Psoas muscle (tissue), 8 donors: ENCODE data around the gene IRF7. TPM values are rescaled to one million over a fixed set of nuclear protein-coding genes. Genes with fewer than 3 reads are reported as not detected.
"Not testable (repeated sequence)": the region's sequence is repeated elsewhere in the genome, so short reads cannot be mapped to it uniquely, and the experiment has no call there.

Experiments used
- ATAC-seq, 4 donors: fragments of 200-7000 bp; cut with Tn5 transposase; one replicate each; pipeline ENCODE4 v1.9.1; 2020; ENCODE audit warnings: moderate library complexity in 3 of 4, mild to moderate bottlenecking in 2 of 4
- DNase-seq, 2 donors: peaks; one replicate each; pipeline ENCODE4 v3.0.0-alpha.2; 2020
- H3K27ac ChIP-seq: fragments of 200-600 bp; one replicate; pipeline ENCODE4 v1.8.0; 2022
- H3K27me3 ChIP-seq, 3 donors: fragments of 200-600 bp in 1 of 3; one replicate each; pipeline versions ENCODE4 v1.6.1 to v1.8.0; 2013 to 2022; ENCODE audit warnings: low read length in 2 of 3, mild to moderate bottlenecking in 2 of 3, moderate library complexity in 1 of 3; ENCODE audit not compliant: insufficient read depth in 3 of 3
- H3K36me3 ChIP-seq, 2 donors: fragments of 200-600 bp in 1 of 2; one replicate each; pipeline versions ENCODE4 v1.6.1 to v1.8.0; 2013 to 2022; ENCODE audit warnings: low read depth in 1 of 2, mild to moderate bottlenecking in 1 of 2, moderate library complexity in 1 of 2; ENCODE audit not compliant: insufficient read depth in 1 of 2
- H3K4me1 ChIP-seq: fragments of 200-600 bp; one replicate; pipeline ENCODE4 v1.8.0; 2022
- H3K4me3 ChIP-seq: fragments of 200-600 bp; one replicate; pipeline ENCODE4 v1.8.0; 2022; ENCODE audit warnings: mild to moderate bottlenecking
- H3K9me3 ChIP-seq: fragments of 200-600 bp; one replicate; pipeline ENCODE4 v1.8.0; 2022
- CTCF ChIP-seq: fragments of 200-600 bp; IDR thresholded peaks from one replicate; pipeline ENCODE4 v1.8.0; 2022; ENCODE audit warnings: antibody characterized with exemption
- WGBS, 3 donors: extraction: QIAGEN DNeasy Blood & Tissue Kit; methylation state at CpG; one replicate each; pipeline versions ENCODE4 v1.1.6 to v1.1.7; 2013; 5-methylcytosine and 5-hydroxymethylcytosine counted together
- intact Hi-C, 2 donors: fragments of 100-400 bp; cut with DNase I; formaldehyde crosslinking; loops; one replicate each; pipeline versions ENCODE4 v1.11.0 to v1.14.2; 2022
- polyA plus RNA-seq, 3 donors: library from polyadenylated mRNA; stranded (reverse); fragments of 200-250 nt; gene quantifications; one replicate each; pipeline ENCODE4 v1.2.3, GENCODE V29; 2013
- total RNA-seq, 4 donors: library from RNA; stranded (reverse); fragmentation: NEBNext Ultra II Directional in 2 of 4; extraction: Animal tissue kit (Norgen Biotek cat#: 25700) in 2 of 4; gene quantifications; one replicate each; pipeline versions ENCODE4 v1.2.1 to v1.2.4, GENCODE V29; 2021 to 2023
- donor health status: healthy with polysubstance abuse.
- donor health status: DM: no; HTN: no; CAD: no; lungs with moderate emphysema.
- donor health status: Bipolar disorder and iron deficiency.
- donor health status: healthy.
- donor health status: DM: yes; HTN: yes; CAD: no.
- donor health status: DM: no; HTN: no; CAD: no.
- donor health status: DM: no; HTN: no; CAD: no.
- donor health status: DM: yes; HTN: yes; CAD: no.

IRF7 gene
- total and polyA plus RNA-seq, 7 donors = 7.5 to 23.1 (median 12.9) TPM

- intact Hi-C loops = no loop called here
- 92 to 93% (median 92%) methylated on average over 30 of the region's 30 CpGs for WGBS, 3 donors
These were observed 39.4 kb upstream of the IRF7 start for GRCh38 chr11:655036-655726.

DNA sequence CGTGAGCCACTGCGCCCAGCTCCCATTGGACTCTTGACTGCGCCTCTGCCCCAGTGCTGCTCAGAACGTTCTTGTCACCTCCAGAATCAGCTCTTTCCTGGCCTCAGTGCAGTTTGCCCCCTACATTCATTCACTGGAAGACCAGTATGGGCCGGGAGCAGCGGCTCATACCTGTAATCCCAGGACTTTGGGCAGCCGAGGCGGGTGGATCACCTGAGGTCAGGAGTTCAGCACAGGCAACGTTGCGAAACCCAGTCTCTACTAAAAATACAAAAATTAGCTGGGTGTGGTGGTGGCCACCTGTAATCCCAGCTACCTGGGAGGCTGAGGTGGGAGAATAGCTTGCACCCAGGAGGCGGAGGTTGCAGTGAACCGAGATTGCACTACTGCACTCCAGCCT is 38.7 kb upstream of the IRF7 start:
- peaks cover 0 to 48% of the 10 kb centered on the region in 2 donors for H3K36me3 ChIP-seq
- H3K9me3 ChIP-seq, H3K27ac ChIP-seq, DNase-seq, H3K4me1 ChIP-seq, intact Hi-C loops, ATAC-seq, H3K27me3 ChIP-seq, H3K4me3 ChIP-seq: not testable (repeated sequence)
- 93% methylated on average over 12 of the region's 12 CpGs for WGBS, 3 donors

More at GRCh38 chr11:655036-655726, 39.4 kb upstream of the IRF7 start:
- no peaks in the 10 kb centered on the region for H3K4me1 ChIP-seq
- DNase-seq (no peak), ATAC-seq (no peak)
- H3K27ac ChIP-seq = no peak overlapping the region
- H3K9me3 ChIP-seq = no peaks in the 10 kb centered on the region
- H3K36me3 ChIP-seq = peaks cover 0 to 54% of the 10 kb centered on the region in 2 donors
- H3K4me3 ChIP-seq = no peak overlapping the region
- no peak for TF ChIP-seq CTCF
- no peaks in the 10 kb centered on the region for H3K27me3 ChIP-seq

GRCh38 chr11:653837-654236 is 38.1 kb upstream of the IRF7 start:
- H3K36me3 ChIP-seq = peaks cover 0 to 42% of the 10 kb centered on the region in 2 donors

DNA sequence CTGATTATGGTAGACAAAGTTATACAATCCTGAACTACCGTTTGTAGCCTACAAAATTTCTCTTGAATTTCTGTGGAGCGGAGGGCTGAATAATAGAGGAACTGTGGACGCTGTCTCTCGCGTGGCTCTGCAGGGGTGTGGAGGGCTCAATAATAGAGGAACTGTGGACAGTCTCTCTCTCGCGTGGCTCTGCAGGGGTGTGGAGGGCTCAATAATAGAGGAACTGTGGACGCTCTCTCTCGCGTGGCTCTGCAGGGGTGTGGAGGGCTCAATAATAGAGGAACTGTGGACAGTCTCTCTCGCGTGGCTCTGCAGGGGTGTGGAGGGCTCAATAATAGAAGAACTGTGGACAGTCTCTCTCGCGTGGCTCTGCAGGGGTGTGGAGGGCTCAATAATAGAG is 37.4 kb upstream of the IRF7 start:
- H3K4me3 ChIP-seq, ATAC-seq, intact Hi-C loops, H3K4me1 ChIP-seq, DNase-seq, H3K9me3 ChIP-seq, H3K27ac ChIP-seq, H3K27me3 ChIP-seq: not testable (repeated sequence)
- 87 to 92% (median 89%) methylated on average over 14 of the region's 14 CpGs for WGBS, 3 donors
- peaks cover 0 to 35% of the 10 kb centered on the region in 2 donors for H3K36me3 ChIP-seq

More at GRCh38 chr11:653837-654236, 38.1 kb upstream of the IRF7 start:
- ATAC-seq (no peak), DNase-seq (no peak)
- WGBS, 3 donors = 86 to 95% (median 93%) methylated on average over 15 of the region's 15 CpGs
- Histone ChIP-seq H3K4me3 (no peak overlapping the region), H3K27ac (no peak overlapping the region), H3K4me1 (no peaks in the 10 kb centered on the region), H3K9me3 (no peaks in the 10 kb centered on the region), H3K27me3 (no peaks in the 10 kb centered on the region)
- intact Hi-C loops = no loop called here
- no peak for TF ChIP-seq CTCF

DNA sequence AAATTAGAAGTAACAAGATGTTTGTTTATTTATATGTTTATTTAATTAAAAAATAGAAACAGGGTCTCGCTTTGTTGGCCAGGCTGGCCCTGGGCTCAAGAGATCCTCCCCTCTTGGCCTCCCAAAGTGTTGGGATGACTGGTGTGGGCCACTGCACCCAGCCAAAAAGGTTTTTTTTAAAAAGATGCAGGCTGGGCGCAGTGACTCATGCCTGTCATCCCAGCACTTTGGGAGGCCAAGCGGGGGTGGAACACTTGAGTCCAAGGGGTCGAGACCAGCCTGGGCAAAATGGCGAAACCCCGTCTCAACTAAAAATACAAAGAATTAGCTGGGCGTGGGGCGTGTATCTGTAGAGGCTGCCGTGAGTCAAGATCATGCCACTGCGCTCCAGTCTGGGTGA is 34.7 kb upstream of the IRF7 start:
- ATAC-seq = peak in 2 of 4 donors; percentile 21 to 25
- 95 to 97% (median 97%) methylated on average over 10 of the region's 10 CpGs for WGBS, 3 donors
- intact Hi-C loops = no loop called here
- peaks cover 0 to 36% of the 10 kb centered on the region in 2 donors for H3K36me3 ChIP-seq
- H3K4me3 ChIP-seq = no peak overlapping the region
- TF ChIP-seq CTCF = no peak
- no peak for DNase-seq
- no peaks in the 10 kb centered on the region for H3K27me3 ChIP-seq
- no peaks in the 10 kb centered on the region for H3K9me3 ChIP-seq
- no peak overlapping the region for H3K27ac ChIP-seq
- no peaks in the 10 kb centered on the region for H3K4me1 ChIP-seq

DNA sequence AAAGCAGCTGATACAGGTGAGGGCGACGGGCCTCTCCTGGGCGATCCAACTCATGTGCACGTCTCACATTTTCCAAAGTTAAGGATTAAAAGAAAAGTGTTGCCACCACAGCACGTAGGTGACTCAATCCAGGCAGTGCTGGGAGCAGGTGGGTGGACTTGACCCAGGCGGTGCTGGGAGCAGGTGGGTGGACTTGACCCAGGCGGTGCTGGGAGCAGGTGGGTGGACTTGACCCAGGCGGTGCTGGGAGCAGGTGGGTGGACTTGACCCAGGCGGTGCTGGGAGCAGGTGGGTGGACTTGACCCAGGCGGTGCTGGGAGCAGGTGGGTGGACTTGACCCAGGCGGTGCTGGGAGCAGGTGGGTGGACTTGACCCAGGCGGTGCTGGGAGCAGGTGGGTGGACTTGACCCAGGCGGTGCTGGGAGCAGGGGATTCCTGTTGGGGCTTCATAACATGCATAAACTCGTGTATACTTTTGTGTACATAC is 32.0 kb upstream of the IRF7 start:
- ATAC-seq = not testable (repeated sequence)

More for the DNA sequence above, 32.0 kb upstream of the IRF7 start:
- H3K27me3 ChIP-seq, H3K4me1 ChIP-seq, intact Hi-C loops, H3K4me3 ChIP-seq, DNase-seq, H3K27ac ChIP-seq, H3K9me3 ChIP-seq: not testable (repeated sequence)
- WGBS, 3 donors = 66 to 93% (median 82%) methylated on average over 8 to 11 of the region's 14 CpGs
- H3K36me3 ChIP-seq = peaks cover 0 to 39% of the 10 kb centered on the region in 2 donors
